Suppressor macrophage (primary cell): ENCODE data around the gene SLC22A31.
"Not testable (repeated sequence)": the region's sequence is repeated elsewhere in the genome, so short reads cannot be mapped to it uniquely, and the experiment has no call there.

Experiments used
- DNase-seq, 4 experiments: peaks; one replicate each; pipeline ENCODE4 v3.0.0-alpha.2; 2020 to 2022
- total RNA-seq, 17 experiments: gene quantifications; one replicate each; lab custom pipeline; 2026; ENCODE audit warnings: mixed read lengths in 6 of 17, inconsistent platforms in 3 of 17; lab: John Stamatoyannopoulos, UW

SLC22A31 gene
- total RNA-seq = 0 to 1.1 (median 0.08) reads per million in 17 experiments

- DNase-seq = no peak
Measured at GRCh38 chr16:89200124-89200849, at the start of gene SLC22A31. Gene SLC22A31, minus strand, starts transcription at chr16:89200537. Its CDS starts 36 bp downstream, at chr16:89200501.

GRCh38 chr16:89248196-89248982 lies 48.1 kb upstream of the SLC22A31 start:
- DNase-seq = no peak

GRCh38 chr16:89247734-89248075 lies 47.4 kb upstream of the SLC22A31 start:
- not testable (repeated sequence) for DNase-seq

GRCh38 chr16:89246903-89247733 lies 46.8 kb upstream of the SLC22A31 start:
- peak; percentile 91 to 99 (median 96) for DNase-seq

GRCh38 chr16:89246383-89246902 lies 46.1 kb upstream of the SLC22A31 start:
- no peak for DNase-seq

- DNase-seq = no peak
Measured at GRCh38 chr16:89244754-89245153, 44.4 kb upstream of the SLC22A31 start.

GRCh38 chr16:89244264-89244663 lies 43.9 kb upstream of the SLC22A31 start:
- DNase-seq = not testable (repeated sequence)

- DNase-seq = no peak
Measured at GRCh38 chr16:89243664-89244063, 43.3 kb upstream of the SLC22A31 start.

- DNase-seq = no peak
Measured at GRCh38 chr16:89242795-89243200, 42.5 kb upstream of the SLC22A31 start.

GRCh38 chr16:89241187-89242007 lies 41.1 kb upstream of the SLC22A31 start:
- peak; percentile 60 to 80 (median 74) for DNase-seq

GRCh38 chr16:89237733-89238132 lies 37.4 kb upstream of the SLC22A31 start:
- DNase-seq = no peak

- DNase-seq = peak; percentile 33 to 68 (median 66)
Measured at GRCh38 chr16:89233678-89234490, 33.5 kb upstream of the SLC22A31 start.

- DNase-seq = no peak
Measured at GRCh38 chr16:89232107-89232506, 31.8 kb upstream of the SLC22A31 start.

- DNase-seq = no peak
Measured at GRCh38 chr16:89230255-89230654, 29.9 kb upstream of the SLC22A31 start.

GRCh38 chr16:89224665-89225064 lies 24.3 kb upstream of the SLC22A31 start:
- DNase-seq = no peak

- no peak for DNase-seq
Measured at GRCh38 chr16:89222931-89223330, 22.6 kb upstream of the SLC22A31 start.

- DNase-seq = no peak
Measured at GRCh38 chr16:89221604-89222003, 21.3 kb upstream of the SLC22A31 start.

GRCh38 chr16:89219365-89219764 lies 19.0 kb upstream of the SLC22A31 start:
- DNase-seq = no peak

GRCh38 chr16:89217388-89218191 lies 17.3 kb upstream of the SLC22A31 start, which contains the start of gene ZNF778:
Gene ZNF778, plus strand, starts transcription at chr16:89217703. Its CDS starts 3,425 bp downstream, at chr16:89221128.
- DNase-seq = peak; percentile 90 to 96 (median 94)

- DNase-seq = no peak
Measured at GRCh38 chr16:89217138-89217387, 16.7 kb upstream of the SLC22A31 start.
